SJSA1 (cell line): ENCODE data around the gene KIF21A. TPM values are rescaled to one million over a fixed set of nuclear protein-coding genes. Genes with fewer than 3 reads are reported as not detected.

Experiments
- DNase-seq, 2 experiments: peaks; one replicate each; pipeline ENCODE4 v3.0.0-alpha.2; 2015 to 2020; ENCODE audit warnings: low spot score in 2 of 2, low read depth in 1 of 2
- H3K27ac ChIP-seq: fragments of 250-450 bp; sonication (Bioruptor Pico); 2 replicates; pipeline ENCODE4 v1.5.1; 2020; ENCODE audit warnings: mild to moderate bottlenecking, moderate library complexity
- H3K27me3 ChIP-seq: fragments of 250-450 bp; sonication (Bioruptor Pico); replicated peaks from 2 replicates; pipeline ENCODE4 v1.5.1; 2020; ENCODE audit warnings: mild to moderate bottlenecking, moderate library complexity
- H3K36me3 ChIP-seq: fragments of 250-450 bp; sonication (Bioruptor Pico); 2 replicates; pipeline ENCODE4 v1.5.1; 2020; ENCODE audit warnings: mild to moderate bottlenecking
- H3K4me1 ChIP-seq: fragments of 250-450 bp; sonication (Bioruptor Pico); replicated peaks from 2 replicates; pipeline ENCODE4 v1.6.1; 2021; ENCODE audit warnings: mild to moderate bottlenecking
- H3K4me3 ChIP-seq: fragments of 250-450 bp; sonication (Bioruptor Pico); 2 replicates; pipeline ENCODE4 v1.5.1; 2020; ENCODE audit warnings: mild to moderate bottlenecking
- H3K9me3 ChIP-seq: fragments of 250-450 bp; sonication (Bioruptor Pico); replicated peaks from 2 replicates; pipeline ENCODE4 v1.5.1; 2020; ENCODE audit warnings: mild to moderate bottlenecking
- total RNA-seq: library from RNA; depleted of rRNA; stranded (reverse); fragments of >200 nt; shearing (Covaris generic); gene quantifications from 2 replicates; pipeline ENCODE4 v1.2.3, GENCODE V29; 2014

The KIF21A gene
- total RNA-seq, 1 experiment from 2014 or later, result 1.2 TPM

GRCh38 chr12:39364196-39364595, 78.7 kb downstream of the KIF21A start:
- Histone ChIP-seq H3K36me3 (no peaks in the 10 kb centered on the region), H3K27ac (no peak overlapping the region), H3K9me3 (no peaks in the 10 kb centered on the region), H3K27me3 (no peaks in the 10 kb centered on the region), H3K4me1 (no peaks in the 10 kb centered on the region), H3K4me3 (no peak overlapping the region)
- no peak for DNase-seq

GRCh38 chr12:39359645-39360044, 83.3 kb downstream of the KIF21A start:
- H3K36me3 ChIP-seq, result no peaks in the 10 kb centered on the region
- no peaks in the 10 kb centered on the region for H3K9me3 ChIP-seq
- DNase-seq, result no peak
- no peak overlapping the region for H3K27ac ChIP-seq
- no peaks in the 10 kb centered on the region for H3K27me3 ChIP-seq
- no peak overlapping the region for H3K4me3 ChIP-seq
- H3K4me1 ChIP-seq, result no peaks in the 10 kb centered on the region

DNA sequence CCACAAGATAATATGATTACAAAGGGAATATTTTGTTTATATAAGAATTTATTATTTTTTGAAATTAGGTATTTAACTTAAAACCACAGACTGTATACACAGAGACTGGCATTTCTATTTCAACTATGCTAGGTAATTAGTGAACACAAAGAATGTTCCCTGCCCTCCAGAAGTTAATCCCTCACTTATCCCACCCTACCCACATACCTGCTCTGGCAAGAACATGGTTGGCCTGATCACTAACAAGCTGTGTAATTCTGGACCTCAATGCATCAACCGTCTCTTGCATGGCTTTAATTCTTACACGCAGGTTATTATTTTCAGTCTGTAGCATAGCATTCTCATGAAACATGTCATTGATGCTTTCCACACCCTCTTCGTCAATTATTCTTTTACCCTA, 85.9 kb downstream of the KIF21A start:
- no peaks in the 10 kb centered on the region for H3K9me3 ChIP-seq
- no peak for DNase-seq
- no peaks in the 10 kb centered on the region for H3K27me3 ChIP-seq
- H3K27ac ChIP-seq, result no peak overlapping the region
- H3K4me1 ChIP-seq, result no peaks in the 10 kb centered on the region
- H3K4me3 ChIP-seq, result no peak overlapping the region
- H3K36me3 ChIP-seq, result no peaks in the 10 kb centered on the region

DNA sequence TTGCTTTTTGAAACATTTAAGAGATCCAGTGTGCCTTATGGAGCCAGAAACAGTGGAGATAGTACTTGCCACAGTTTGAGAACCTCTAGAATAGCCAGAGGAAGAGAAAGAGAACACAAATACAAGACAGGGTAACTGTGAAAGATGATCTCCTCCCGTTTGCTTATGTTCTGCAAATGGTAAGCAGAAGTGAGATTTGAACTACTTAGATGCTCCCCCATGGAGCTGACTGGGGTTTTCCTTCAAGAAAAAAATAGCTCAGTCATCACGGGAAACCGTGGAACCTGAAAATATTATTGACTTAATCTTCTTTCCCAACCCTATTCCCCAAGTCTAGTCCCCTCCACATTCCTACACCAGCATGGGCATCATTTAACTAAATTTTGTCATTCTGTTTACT, 87.1 kb downstream of the KIF21A start:
- Histone ChIP-seq H3K36me3 (no peaks in the 10 kb centered on the region), H3K4me1 (no peaks in the 10 kb centered on the region), H3K9me3 (no peaks in the 10 kb centered on the region), H3K4me3 (no peak overlapping the region), H3K27ac (no peak overlapping the region), H3K27me3 (no peaks in the 10 kb centered on the region)
- no peak for DNase-seq

DNA sequence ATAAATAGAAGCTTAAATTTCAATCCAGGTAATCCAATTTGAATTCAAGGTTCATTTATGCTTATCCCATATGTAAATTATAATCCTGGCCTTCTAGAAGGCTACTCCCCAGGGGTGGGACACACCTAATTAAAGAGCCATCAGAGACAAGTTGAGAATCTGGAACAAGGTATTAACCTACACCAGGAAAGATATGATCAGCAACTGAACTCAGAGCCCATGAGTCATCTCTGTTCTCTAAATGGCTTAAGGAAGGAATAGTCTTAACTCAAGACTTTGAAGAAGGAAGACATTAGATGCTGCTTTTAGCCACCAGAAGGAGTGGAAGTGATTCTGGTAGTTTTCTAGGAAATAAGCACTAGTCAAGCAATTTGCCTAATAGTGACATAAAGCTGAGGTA, 88.0 kb downstream of the KIF21A start:
- no peak for DNase-seq

GRCh38 chr12:39352471-39353017, 90.4 kb downstream of the KIF21A start:
- no peak overlapping the region for H3K27ac ChIP-seq
- H3K36me3 ChIP-seq, result no peaks in the 10 kb centered on the region
- H3K4me1 ChIP-seq, result no peaks in the 10 kb centered on the region
- DNase-seq, result no peak
- no peaks in the 10 kb centered on the region for H3K9me3 ChIP-seq
- no peak overlapping the region for H3K4me3 ChIP-seq
- no peaks in the 10 kb centered on the region for H3K27me3 ChIP-seq

More for the DNA sequence above, 88.0 kb downstream of the KIF21A start:
- Histone ChIP-seq H3K4me3 (no peak overlapping the region), H3K4me1 (no peaks in the 10 kb centered on the region), H3K9me3 (no peaks in the 10 kb centered on the region), H3K27ac (no peak overlapping the region), H3K36me3 (no peaks in the 10 kb centered on the region), H3K27me3 (no peaks in the 10 kb centered on the region)

DNA sequence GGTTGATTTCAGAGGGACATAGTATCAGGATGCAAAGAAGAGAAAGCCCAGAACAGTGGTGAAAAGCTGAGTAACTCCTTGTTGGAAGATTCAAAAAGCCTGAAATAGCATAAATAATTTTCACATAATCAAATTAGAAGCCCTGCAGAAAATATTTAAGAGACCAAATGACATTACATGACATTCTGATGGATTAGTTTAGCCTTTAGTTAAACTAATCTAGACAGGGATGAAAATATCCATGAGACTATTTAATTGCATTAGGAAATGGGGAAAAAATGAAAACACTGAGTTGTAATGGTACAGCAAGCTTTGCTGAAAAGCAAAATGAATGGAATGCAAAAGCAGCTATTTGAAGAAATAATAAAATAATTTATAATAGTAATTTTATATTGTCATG, 91.8 kb downstream of the KIF21A start:
- H3K36me3 ChIP-seq, result no peaks in the 10 kb centered on the region
- no peak overlapping the region for H3K27ac ChIP-seq
- H3K27me3 ChIP-seq, result no peaks in the 10 kb centered on the region
- no peaks in the 10 kb centered on the region for H3K9me3 ChIP-seq
- H3K4me1 ChIP-seq, result no peaks in the 10 kb centered on the region
- no peak overlapping the region for H3K4me3 ChIP-seq
- DNase-seq, result no peak

GRCh38 chr12:39348941-39349626, 93.8 kb downstream of the KIF21A start:
- Histone ChIP-seq H3K27me3 (no peaks in the 10 kb centered on the region), H3K4me1 (no peaks in the 10 kb centered on the region), H3K9me3 (no peaks in the 10 kb centered on the region), H3K4me3 (no peak overlapping the region), H3K36me3 (no peaks in the 10 kb centered on the region), H3K27ac (no peak overlapping the region)
- DNase-seq, result no peak

DNA sequence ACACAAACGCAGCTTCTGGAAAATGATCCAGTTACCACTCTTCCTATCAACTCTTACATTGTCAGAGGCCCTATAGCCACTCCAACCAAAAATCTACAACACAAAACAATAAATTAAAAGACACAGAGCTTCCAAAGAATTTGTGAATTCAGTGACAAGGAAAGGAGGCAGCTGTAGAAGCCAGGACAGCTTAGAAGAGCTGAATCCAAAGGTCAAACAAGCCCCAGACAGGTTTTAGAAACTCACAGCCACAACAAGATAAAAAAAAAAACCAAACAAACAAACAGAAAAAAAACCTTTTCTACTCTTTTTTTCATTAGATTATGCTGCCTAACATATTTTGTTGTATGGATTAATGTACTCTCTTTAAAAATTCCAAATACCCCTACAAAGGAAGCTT, 94.4 kb downstream of the KIF21A start:
- no peak for DNase-seq
- no peaks in the 10 kb centered on the region for H3K4me1 ChIP-seq
- no peaks in the 10 kb centered on the region for H3K27me3 ChIP-seq

GRCh38 chr12:39344926-39345325, 98.0 kb downstream of the KIF21A start:
- Histone ChIP-seq H3K27ac (no peak overlapping the region), H3K27me3 (no peaks in the 10 kb centered on the region), H3K36me3 (no peaks in the 10 kb centered on the region), H3K9me3 (no peaks in the 10 kb centered on the region), H3K4me1 (no peaks in the 10 kb centered on the region), H3K4me3 (no peak overlapping the region)
- no peak for DNase-seq

More for the DNA sequence above, 94.4 kb downstream of the KIF21A start:
- Histone ChIP-seq H3K4me3 (no peak overlapping the region), H3K27ac (no peak overlapping the region), H3K9me3 (no peaks in the 10 kb centered on the region), H3K36me3 (no peaks in the 10 kb centered on the region)

DNA sequence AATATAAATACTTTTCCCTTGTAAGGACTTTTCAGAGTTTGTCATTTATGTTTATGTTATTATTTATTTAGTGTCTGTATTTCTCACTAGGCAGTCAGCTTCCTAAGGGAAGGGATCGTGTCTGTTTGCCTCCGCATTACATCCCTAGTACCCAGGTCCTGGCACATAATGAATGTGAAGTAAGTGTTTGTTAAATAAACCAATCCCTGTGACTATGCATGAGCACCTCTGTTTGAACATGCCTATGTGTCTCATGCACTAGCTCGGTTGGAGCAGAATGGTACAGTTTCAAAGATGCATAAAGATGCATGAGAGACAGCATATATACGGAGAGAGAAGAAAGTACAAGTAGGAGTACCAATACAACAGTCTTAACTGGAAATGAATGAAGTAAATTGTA, 99.3 kb downstream of the KIF21A start:
- Histone ChIP-seq H3K27ac (no peak overlapping the region), H3K4me3 (no peak overlapping the region), H3K27me3 (no peaks in the 10 kb centered on the region), H3K4me1 (no peaks in the 10 kb centered on the region), H3K9me3 (no peaks in the 10 kb centered on the region), H3K36me3 (no peaks in the 10 kb centered on the region)
- no peak for DNase-seq

DNA sequence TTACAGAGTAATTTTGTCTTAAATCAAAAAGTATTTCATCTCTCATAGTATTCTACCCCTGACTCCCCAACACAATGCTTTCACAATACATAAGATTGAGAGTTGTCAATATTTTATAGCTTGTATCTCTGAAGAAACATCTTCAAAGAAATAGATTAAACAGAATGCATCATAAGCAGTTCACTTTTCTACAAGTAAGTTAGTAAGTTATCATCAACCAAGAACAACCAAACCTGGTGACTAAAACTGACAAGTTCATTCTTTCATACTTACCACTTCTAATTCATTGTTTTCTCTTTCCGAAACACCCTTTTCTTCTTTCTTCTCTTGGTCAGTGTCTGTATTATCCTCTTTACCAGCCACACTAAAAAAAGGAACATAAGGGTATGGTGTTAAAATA, 101.2 kb downstream of the KIF21A start:
- H3K4me1 ChIP-seq, result no peaks in the 10 kb centered on the region
- no peak for DNase-seq
- H3K27ac ChIP-seq, result no peak overlapping the region

DNA sequence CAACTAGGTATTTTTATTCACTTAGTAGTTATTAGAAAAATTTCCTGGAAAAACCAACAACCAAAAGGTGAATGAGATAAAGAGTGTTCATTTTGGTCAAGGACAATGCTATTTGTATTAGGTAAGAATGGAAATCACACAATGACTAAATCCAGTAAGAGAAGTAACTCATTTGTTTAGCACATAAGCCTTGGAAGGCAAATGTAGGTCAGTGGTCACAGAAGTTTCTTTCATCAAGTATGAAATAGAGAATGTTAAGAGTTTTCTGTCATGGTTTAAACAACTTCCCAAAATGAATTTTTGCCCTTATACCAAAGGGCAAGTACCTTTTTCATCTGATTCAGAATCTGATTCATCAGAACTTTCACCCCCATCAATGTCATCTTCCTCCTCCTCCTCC, 101.7 kb downstream of the KIF21A start:
- Histone ChIP-seq H3K9me3 (no peaks in the 10 kb centered on the region), H3K27ac (no peak overlapping the region), H3K4me3 (no peak overlapping the region), H3K27me3 (no peaks in the 10 kb centered on the region), H3K36me3 (no peaks in the 10 kb centered on the region), H3K4me1 (no peaks in the 10 kb centered on the region)
- DNase-seq, result no peak

More for the DNA sequence above, 101.2 kb downstream of the KIF21A start:
- Histone ChIP-seq H3K4me3 (no peak overlapping the region), H3K36me3 (no peaks in the 10 kb centered on the region), H3K9me3 (no peaks in the 10 kb centered on the region), H3K27me3 (no peaks in the 10 kb centered on the region)

DNA sequence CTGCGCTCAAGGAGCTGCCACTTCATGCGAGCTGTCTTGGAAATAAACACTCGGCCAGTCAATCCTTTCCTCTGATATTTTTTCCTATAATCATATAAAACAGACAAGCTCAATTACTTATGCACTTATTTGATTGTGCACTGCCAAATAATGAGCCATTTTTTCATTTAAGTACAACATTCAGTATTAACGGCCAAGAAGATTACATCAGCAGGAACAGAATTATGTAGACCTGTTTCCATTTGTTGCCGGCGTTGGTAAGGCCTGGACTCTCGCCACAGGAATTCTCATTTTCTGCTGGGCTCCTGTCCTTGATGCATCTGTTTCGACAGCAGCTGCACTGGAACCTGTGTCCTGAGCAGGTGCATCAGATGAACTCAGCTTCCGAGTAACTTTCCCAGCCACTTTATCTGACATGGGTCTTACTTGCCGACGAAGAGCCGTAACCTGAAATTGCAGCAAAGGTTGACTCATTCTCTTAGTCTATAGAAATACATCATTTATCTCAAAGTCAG, 110.2 kb downstream of the KIF21A start:
- H3K36me3 ChIP-seq, result no peaks in the 10 kb centered on the region
- no peak for DNase-seq
- H3K27me3 ChIP-seq, result no peaks in the 10 kb centered on the region
- no peak overlapping the region for H3K4me3 ChIP-seq
- no peaks in the 10 kb centered on the region for H3K4me1 ChIP-seq
- H3K27ac ChIP-seq, result no peak overlapping the region
- no peaks in the 10 kb centered on the region for H3K9me3 ChIP-seq
